ENCODE results near the gene STRIP1. TPM values are rescaled to one million over a fixed set of nuclear protein-coding genes. Genes with fewer than 3 reads are reported as not detected.

Gene STRIP1
- total RNA-seq, 4 donors from 2014 or later: 21.7 to 50.3 (median 33.0) TPM

DNA sequence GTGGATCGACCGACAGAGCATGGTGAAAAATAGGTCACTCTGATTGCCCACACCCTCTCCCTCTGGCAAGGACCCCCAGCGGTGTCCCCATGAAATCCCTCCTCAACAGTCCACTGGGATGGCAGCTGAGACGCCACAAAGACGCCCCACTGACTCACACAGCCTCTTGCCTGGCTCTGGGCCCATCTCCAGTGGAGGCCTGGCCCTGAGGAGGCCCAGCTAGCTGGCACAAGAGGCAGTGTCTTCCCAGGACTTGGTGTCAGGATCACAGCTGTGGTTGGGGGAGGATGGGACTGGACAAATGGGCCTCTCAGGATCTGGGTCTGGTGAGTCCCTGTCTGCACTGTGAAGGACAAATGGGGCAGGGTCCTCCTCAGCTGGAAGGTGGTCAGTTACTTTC lies 31.4 kb downstream of the STRIP1 start:
- TF ChIP-seq CTCF (IDR thresholded peaks at IDR 0.05; ENCODE audit: low read depth): no peak

GRCh38 chr1:110067479-110067892 lies 33.1 kb downstream of the STRIP1 start:
- no peak for TF ChIP-seq CTCF (IDR thresholded peaks at IDR 0.05; ENCODE audit: low read depth)

GRCh38 chr1:110067893-110068645 lies 33.6 kb downstream of the STRIP1 start:
- no peak for TF ChIP-seq CTCF (IDR thresholded peaks at IDR 0.05; ENCODE audit: low read depth)

DNA sequence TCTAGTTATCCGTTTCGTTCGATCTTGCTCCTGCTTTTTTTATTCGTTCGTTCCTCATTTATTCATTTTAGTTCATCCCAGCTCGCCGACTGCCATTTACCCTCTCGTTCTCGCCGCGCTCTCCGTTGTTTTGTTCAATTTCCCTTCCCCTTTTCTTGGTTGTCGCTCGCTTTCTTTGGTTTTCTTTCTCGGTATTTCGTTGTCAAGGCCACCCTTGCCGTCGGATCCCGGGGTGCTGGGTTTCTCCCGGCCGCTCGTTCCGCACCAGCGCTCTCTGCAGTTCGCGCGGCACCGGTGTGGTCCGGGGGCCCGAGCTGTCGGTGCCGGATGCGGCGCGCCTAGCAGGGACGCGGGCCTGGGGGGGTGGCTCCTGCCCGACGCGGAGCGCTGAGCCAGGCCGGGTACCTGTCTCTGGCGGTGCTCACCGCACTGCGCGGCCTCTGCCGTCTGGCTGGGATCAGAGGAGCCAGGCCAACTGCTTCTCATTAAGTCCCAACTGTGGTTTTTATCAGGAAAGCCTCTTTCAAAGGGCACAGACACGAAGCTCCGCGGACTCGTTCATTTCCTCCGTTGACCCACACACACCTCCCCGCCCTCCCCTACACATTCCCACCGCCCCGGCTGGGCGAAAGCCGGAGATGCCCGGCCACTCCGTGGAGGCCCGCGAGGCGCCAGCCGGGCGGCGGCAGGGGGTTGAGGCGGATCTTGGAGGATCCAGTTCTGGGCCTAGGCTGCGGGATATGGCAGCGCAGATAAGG lies 34.4 kb downstream of the STRIP1 start:
- TF ChIP-seq CTCF (IDR thresholded peaks at IDR 0.05; ENCODE audit: low read depth): no peak

DNA sequence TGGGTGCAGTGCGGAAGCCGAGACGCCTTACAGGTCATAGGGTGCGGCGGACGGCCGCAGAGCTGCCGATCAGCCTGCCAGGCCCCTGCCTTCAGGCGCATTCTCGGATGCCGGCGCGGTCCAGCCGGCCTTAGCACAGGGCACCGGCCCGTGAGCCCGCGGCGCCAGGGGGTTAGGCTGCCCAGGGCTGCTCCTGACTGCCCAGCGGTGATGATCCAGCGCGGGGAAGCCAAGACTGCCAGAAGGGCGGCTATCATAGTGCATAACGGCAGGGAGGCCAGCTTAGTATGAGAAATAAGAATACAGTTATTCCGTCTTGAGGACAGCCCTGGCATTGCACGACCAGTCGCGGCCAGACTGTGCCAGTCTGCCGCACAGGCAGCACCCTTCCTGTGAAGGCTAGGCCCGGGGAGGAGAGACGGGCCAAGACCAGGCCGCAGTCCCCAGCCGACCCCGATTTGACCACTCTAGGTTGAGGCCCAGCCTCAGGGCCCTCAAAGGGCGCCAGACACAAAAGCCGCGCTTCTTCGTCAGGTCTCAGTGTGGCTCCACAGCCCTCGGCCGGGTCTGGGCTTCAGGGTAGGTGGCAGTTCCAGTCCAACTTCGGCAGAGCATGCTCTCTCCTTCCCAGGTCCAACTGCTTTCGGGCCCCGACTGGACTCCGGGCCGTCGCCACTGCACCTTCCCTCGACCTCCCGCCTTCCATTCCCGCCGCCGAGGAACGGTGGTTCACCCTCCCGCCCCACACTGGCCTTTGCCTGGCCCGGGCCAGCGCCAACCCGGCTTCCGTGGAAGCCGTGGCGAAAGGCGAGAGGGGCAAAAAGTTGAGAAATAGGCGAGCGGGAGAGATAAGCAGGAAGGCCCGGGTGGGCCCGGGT lies 35.2 kb downstream of the STRIP1 start:
- no peak for TF ChIP-seq CTCF (IDR thresholded peaks at IDR 0.05; ENCODE audit: low read depth)

DNA sequence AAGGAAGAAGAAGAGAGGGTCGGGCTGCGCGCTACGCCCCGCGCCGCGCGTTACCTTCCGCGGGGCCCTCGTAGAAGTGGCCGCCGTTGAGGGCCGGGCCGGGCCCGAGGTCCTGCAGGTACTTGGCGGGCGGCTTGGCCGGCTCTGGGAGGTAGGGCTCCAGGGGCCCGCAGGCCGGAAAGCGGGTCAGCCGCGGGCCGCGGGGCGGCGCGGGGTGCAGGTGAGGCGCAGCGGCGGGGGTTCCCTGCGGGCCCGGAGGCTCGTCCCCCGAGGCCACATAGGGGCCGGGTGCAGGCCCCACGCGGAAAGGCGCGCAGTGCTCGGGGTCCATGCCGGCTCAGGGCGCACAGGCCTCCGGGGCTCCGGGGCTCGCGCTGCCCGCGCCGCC lies 35.9 kb downstream of the STRIP1 start:
- no peak for TF ChIP-seq CTCF (IDR thresholded peaks at IDR 0.05; ENCODE audit: low read depth)

All from subcutaneous adipose tissue (tissue), 4 donors.